ENCODE measurements around the gene OXA1L.
"Not testable (repeated sequence)": the region's sequence is repeated elsewhere in the genome, so short reads cannot be mapped to it uniquely, and the experiment has no call there.

Gene OXA1L

DNA sequence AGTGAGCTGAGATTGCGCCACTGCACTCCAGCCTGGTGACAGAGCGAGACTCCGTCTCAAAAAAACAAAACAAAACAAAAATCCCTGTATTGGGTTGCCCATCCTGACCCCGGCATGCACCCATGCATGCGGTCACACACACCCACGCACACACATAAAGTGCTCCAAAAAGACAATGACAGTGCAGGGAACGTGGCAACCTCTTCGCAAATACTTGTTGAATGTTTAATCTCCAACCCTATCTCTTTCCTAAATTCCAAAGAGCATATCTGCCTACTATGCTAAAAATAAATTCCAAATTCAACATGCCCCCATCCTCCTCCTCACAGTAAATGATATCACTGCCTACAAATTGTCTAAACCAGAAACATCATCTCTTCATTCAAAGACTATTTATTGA lies 35.2 kb downstream of the OXA1L start:
- DNase-seq (ENCODE audit: low read depth), result no peak

DNA sequence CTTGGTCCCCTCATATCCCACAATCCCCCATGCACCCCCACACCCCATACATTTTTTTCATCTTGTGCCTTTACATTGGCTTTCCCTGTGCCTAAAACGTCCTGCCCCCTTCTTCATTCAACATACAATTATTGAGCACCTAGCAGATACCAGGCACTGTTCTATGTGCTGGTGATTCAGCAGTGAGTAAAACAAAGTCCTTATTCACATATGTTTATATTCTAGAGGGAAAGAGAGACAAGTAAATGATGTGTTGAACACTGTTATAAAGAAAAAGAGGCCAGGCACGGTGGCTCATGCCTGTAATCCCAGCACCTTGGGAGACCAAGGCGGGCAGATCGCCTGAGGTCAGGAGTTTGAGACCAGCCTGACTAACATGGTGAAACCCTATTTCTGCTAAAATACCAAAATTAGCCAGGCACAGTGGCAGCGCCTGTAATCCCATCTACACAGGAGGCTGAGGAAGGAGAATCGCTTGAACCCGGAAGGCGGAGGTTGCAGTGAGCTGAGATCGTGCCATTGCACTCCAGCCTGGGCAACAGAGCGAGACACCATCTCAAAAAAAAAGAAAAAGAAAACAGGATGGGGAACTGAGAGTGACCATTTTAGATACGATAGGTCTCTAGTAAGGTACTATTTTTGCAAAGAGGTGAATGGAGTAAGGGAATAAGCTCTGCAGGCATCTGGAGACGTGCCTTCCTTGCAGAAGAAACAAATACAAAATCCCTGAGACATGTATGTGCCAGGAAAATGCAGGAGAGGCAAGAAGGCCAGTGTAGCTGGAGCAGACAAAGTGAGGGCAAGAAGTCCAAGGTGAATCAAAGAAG lies 36.6 kb downstream of the OXA1L start:
- DNase-seq (ENCODE audit: low read depth), result no peak

GRCh38 chr14:22803687-22803974 lies 37.1 kb downstream of the OXA1L start:
- no peak for DNase-seq (ENCODE audit: low read depth)

- not testable (repeated sequence) for DNase-seq (ENCODE audit: low read depth)
These were observed 38.7 kb downstream of the OXA1L start for GRCh38 chr14:22805235-22805634.

DNA sequence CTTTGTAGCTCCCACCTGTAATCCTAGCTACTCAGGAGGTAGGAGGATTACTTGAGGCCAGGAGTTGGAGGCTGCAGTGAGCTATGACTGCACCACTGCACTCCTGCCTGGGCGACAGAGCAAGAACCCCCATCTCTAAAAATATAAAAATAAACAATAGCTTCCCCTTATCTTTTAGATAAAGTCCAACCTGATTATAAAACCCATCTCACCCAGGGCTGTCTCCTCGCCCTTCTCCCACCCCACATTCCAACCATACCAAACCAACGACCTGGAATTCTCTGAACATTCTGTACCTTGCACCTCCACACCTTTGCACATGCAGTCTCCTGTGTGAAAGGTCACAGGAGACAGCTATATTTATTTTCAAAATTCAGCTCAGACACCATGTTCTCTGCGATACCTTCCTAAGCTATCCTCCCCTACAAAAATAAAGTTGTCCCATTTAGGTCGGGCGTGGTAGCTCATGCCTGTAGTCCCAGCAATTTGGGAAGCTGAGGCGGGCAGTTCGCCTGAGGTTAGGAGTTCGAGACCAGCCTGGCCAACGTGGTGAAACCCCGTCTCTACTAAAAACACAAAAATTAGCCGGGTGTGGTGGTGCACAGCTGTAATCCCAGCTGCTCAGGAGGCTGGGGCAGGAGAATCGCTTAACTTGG lies 41.1 kb downstream of the OXA1L start:
- DNase-seq (ENCODE audit: low read depth), result no peak

DNA sequence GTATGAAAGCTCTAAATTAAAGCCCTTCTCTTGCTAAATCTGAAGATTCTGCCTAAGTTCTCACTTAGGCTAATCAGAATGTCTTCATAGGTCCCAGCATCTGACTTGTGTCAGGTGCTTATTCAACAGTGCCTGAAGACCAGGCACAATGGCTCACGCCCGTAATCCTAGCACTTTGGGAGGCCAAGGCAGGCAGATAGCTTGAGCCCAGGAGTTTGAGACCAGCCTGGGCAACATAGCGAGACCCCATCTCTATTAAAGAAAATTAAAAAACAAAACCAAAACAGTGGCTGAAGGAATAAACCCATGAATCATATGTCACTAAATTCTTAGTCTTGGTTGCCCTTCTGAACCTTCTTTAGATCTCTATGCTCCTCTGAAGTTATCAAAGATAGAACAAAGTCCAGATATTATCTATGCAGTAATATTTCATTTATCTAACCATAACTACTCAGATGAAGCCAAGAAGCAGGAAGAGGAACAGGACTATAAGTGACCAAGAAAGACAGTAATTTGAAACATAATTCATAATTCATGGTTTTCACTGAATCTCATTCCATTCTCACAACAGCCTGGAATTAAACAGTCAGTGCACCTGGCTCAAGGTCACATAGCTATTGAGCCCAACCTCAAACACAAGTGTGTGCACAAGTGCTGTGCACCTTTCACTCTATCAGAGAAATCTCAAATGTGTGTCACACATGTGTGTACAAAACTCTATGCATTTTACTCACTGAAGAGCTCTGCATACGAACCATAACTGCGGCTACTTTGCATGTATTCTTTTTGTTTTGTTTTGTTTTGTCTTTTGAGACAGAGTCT lies 42.1 kb downstream of the OXA1L start:
- DNase-seq (ENCODE audit: low read depth), result no peak

DNA sequence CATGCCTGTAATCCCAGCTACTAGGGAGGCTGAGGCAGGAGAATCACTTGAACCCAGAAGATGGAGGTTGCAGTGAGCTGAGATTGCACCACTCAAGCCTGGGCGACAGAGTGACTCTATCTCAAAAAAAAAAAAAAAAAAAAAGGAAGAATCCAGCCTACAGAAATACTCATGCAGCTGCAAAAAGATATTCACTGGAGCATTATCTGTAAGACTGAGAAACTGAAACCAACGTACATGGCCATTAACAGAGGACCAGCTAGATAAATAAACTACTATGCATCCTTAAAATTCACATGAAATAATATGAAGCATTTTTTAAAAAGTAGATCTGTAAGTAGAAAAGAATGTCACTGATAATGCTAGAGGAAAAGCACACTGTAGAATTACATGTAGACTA lies 45.2 kb downstream of the OXA1L start:
- no peak for DNase-seq (ENCODE audit: low read depth)

DNA sequence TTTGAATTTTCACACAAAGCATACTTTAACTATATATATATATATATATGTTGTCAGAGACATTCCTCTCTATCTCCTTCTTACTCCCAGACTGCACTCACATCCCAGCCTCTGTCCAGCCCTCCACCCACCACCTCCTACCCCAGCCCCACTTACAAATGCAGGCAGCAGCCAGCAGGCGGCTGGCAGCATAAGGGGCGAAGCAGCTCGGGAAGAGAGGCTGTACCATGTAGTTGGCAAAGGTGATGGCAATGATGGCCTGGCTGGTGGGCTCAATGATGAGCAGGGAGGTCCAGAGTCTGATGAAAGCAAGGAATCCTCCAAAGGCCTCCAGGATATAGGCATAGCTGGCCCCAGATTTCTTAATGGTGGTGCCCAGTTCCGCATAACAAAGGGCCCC lies 46.3 kb downstream of the OXA1L start:
- no peak for DNase-seq (ENCODE audit: low read depth)

GRCh38 chr14:22813145-22813544 lies 46.7 kb downstream of the OXA1L start:
- no peak for DNase-seq (ENCODE audit: low read depth)

DNA sequence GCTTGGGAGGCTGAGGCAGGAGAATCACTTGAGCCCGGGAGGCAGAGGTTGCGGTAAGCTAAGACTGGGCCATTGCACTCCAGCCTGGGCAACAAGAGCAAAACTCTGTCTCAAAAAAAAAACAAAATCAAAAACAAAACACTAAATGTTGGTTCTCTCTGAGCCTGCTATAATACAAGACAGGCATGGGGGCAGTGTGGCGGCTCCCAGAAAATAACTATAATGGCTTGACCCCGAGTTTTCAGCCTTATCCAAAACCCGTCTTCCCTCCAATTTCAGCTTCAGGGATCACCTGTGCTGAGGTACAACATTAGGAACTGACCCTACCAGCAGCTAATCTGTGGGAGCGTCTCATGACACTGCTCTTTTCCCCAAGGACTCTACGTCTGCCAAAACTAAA lies 47.9 kb downstream of the OXA1L start:
- no peak for DNase-seq (ENCODE audit: low read depth)

- DNase-seq (ENCODE audit: low read depth), result no peak
These were observed 48.6 kb downstream of the OXA1L start, which contains the start of gene SLC7A7 for GRCh38 chr14:22814941-22815713. TSS of gene SLC7A7 (minus strand) at chr14:22815435. CDS start at chr14:22813398, 2,037 bp downstream.

- no peak for DNase-seq (ENCODE audit: low read depth)
These were observed 52.9 kb downstream of the OXA1L start for GRCh38 chr14:22819151-22819988.

- no peak for DNase-seq (ENCODE audit: low read depth)
These were observed 54.2 kb downstream of the OXA1L start for GRCh38 chr14:22820731-22821130.

- no peak for DNase-seq (ENCODE audit: low read depth)
These were observed 54.9 kb downstream of the OXA1L start for GRCh38 chr14:22821193-22822015.

- no peak for DNase-seq (ENCODE audit: low read depth)
These were observed 55.6 kb downstream of the OXA1L start for GRCh38 chr14:22822016-22822570.
